ENCODE results near the gene GFRA1.

GRCh38 chr10:116111483-116112095 lies 161.4 kb downstream of the GFRA1 start:
- TF ChIP-seq CTCF (IDR thresholded peaks at IDR 0.05; ENCODE audit: control extremely low read depth in 1 of 3, insufficient read depth in 1 of 3, low read depth in 1 of 3, low read length in 3 of 3) (no peak), RAD21 (IDR thresholded peaks at IDR 0.05 in 1 of 2, conservative IDR thresholded peaks at IDR 0.05 in 1 of 2; ENCODE audit: low read depth in 2 of 2, low read length in 2 of 2) (no peak), MAX (IDR thresholded peaks at IDR 0.05) (no peak), POLR2A (IDR thresholded peaks at IDR 0.05; ENCODE audit: control extremely low read depth in 1 of 2, low read depth in 2 of 2, low read length in 2 of 2) (no peak), EZH2 (IDR thresholded peaks at IDR 0.05; ENCODE audit: low read depth, low read length, severe bottlenecking) (no peak), GABPA (IDR thresholded peaks at IDR 0.05; ENCODE audit: borderline replicate concordance, insufficient read depth, low read length) (no peak), YY1 (IDR thresholded peaks at IDR 0.05; ENCODE audit: low read depth, low read length) (no peak), CBX8 (IDR thresholded peaks at IDR 0.05; ENCODE audit: borderline replicate concordance, low read depth, low read length) (no peak), TCF12 (IDR thresholded peaks at IDR 0.05; ENCODE audit: low read depth, low read length) (no peak), RFX5 (IDR thresholded peaks at IDR 0.05; ENCODE audit: borderline replicate concordance, low read depth, low read length) (no peak), HDAC6 (IDR thresholded peaks at IDR 0.05; ENCODE audit: low read depth, low read length) (no peak), MAFK (IDR thresholded peaks at IDR 0.05; ENCODE audit: low read depth, low read length) (no peak), CREB1 (IDR thresholded peaks at IDR 0.05) (no peak), ATF2 (IDR thresholded peaks at IDR 0.05; ENCODE audit: low read length) (no peak)
